IPS-NIHi11 (cell line): ENCODE data around the gene UQCRH.

ENCODE experiments used
- DNase-seq: peaks from one replicate; pipeline ENCODE4 v3.0.0; 2012; ENCODE audit warnings: mixed read lengths, low spot score

UQCRH gene

GRCh38 chr1:46303038-46303871 is at the start of gene UQCRH, which contains the start of gene LRRC41:
Gene UQCRH, plus strand, starts transcription at chr1:46303698. Its CDS starts 69 bp downstream, at chr1:46303767.
Gene LRRC41, minus strand, starts transcription at chr1:46303616. Its CDS starts 294 bp downstream, at chr1:46303322.
- peak; percentile 89 for DNase-seq

DNA sequence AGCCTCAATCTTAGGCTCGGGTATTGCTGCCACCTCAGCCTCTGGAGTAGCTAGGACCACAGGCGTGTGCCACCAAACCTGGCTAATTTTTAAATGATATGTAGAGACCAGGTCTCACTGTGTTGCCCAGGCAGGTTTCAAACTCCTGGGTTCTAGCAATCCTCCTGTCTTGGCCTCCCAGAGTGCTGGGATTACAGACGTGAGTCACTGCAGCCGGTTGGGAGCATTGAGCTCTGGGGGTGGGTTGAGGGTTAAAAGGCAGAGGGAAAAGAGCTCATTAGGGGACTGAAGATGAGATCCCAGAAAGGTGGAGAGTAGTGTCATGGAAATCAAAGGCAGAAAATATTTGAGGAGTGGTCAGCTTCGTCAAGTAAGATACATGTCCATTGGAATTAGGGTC is 48.8 kb upstream of the UQCRH start:
- DNase-seq: no peak

DNA sequence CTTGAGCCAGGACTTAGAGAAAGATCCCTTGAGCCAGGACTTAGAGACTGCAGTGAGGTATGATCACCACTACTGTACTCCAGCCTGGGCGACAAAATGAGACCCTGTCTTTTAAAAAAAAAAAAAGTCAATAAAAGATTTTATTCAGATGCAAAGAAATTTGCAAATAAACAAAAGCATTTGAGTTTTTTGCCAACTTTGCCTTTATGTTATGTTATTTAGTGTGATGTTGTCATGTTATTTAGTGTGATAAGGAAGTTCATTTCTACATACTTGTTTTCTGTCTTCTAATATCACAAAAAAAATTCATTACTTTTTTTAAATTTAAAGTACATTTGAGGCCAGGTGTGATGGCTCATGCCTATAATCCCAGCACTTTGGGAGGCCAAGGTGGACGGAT is 47.0 kb upstream of the UQCRH start:
- DNase-seq: no peak

DNA sequence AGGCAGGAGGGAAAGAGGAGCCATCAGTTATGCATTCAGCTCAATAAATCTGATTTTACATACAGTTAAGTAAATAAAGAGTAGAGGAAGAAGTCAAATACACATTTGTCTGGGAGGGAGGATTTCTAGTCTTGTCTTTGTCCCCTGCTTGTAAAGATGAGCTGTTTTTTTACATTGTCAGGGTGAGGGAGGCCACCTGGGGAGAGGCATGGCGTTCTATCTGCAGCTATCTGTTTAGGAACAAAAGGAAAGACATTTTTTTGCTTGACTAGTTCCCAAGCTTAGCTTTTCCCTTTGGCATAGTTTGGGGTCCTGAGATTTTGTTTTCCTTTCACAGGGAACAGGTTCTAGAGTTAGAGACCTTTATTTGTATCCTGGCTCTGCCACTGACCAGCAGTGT is 41.0 kb upstream of the UQCRH start:
- DNase-seq: no peak

DNA sequence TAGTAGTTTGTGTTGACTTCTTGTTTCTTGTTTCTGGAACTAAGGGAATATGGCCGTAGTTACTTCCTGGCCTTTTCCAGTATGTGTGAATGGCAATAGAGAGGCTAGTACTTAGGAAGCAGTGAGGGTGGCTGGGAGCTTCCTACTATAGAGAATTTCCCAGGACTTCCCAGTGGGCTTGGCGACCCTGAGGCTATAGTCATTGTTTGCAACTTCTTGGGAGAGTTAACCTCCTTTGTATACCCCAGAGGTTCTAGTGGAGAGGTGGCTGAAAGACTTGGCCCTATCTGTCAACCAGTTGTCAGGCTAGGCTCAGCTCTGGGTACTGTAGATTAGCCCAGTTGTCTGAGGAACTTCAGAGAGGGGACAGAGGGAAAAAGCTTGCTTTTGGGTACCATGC is 40.4 kb upstream of the UQCRH start:
- DNase-seq: no peak

GRCh38 chr1:46268578-46268977 is 34.9 kb upstream of the UQCRH start:
- no peak for DNase-seq

DNA sequence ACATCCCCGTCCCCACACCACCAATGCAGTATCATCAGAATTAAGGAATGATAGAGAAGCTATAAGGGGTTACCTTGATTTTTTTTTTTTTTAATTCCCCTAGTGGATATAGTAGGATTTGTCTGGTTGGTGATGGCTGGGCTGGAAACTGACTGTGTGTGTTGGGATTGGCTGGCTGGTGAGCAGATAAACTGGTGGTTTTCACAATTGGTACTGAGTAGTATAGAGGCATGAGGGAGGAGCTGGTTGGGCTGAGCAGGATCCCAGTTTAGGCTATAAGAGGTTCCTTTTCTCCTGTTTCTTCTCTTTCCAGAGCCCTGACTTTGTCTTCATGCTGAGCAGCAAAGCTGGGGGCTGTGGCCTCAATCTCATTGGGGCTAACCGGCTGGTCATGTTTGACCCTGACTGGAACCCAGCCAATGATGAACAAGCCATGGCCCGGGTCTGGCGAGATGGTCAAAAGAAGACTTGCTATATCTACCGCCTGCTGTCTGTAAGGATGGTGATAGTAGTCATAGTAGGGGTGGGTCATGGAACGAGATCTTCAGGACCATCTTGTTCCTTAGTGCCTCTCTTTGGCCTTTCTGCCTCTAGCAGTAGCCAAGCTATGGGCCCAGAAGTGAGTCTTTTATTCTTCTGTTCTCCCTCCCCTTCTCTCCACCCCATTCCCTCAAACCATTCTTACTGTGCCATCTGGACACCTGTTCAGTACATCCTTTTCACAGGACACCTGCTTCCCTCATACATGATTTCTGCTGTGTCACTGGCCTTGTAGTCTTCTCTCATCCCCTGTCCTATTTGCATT is 29.1 kb upstream of the UQCRH start:
- DNase-seq: no peak

DNA sequence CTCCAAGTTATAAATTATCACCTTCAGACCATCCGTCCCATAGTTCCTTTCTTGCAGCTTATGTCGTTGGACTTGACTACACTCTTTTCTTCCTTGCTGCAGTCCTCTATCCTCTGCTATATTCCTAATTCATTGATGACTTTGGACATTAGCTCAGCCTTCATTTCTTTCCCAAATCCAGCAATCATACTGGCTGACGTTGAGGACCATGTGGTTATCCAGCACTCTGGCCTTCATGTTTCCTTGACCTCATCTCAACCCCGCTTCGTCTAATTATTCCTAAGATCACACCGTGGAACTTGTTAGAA is 28.5 kb upstream of the UQCRH start:
- DNase-seq: no peak

DNA sequence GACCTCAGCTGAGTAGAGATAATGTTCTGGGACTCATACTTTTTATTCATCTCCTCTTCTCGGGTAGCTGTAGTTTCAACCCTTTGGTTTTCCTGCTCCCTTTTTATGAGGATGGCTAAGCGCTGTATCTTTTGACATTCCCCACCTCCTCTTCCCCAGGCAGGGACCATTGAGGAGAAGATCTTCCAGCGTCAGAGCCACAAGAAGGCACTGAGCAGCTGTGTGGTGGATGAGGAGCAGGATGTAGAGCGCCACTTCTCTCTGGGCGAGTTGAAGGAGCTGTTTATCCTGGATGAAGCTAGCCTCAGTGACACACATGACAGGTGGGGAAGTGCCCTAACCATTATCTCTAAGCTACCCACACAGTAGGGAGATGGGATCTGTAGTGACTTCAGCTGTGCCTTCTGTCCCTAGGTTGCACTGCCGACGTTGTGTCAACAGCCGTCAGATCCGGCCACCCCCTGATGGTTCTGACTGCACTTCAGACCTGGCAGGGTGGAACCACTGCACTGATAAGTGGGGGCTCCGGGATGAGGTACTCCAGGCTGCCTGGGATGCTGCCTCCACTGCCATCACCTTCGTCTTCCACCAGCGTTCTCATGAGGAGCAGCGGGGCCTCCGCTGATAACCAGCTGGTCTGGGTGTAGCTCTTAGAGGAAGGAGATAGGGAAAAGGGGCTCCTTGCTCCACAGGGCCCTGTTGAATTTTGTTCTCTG is 25.7 kb upstream of the UQCRH start:
- no peak for DNase-seq

GRCh38 chr1:46278807-46279206 is 24.7 kb upstream of the UQCRH start:
- no peak for DNase-seq

- DNase-seq: no peak
Measured at GRCh38 chr1:46280092-46280491, 23.4 kb upstream of the UQCRH start.

- no peak for DNase-seq
Measured at GRCh38 chr1:46281021-46281420, 22.5 kb upstream of the UQCRH start.

GRCh38 chr1:46284058-46284457 is 19.4 kb upstream of the UQCRH start:
- DNase-seq: no peak

DNA sequence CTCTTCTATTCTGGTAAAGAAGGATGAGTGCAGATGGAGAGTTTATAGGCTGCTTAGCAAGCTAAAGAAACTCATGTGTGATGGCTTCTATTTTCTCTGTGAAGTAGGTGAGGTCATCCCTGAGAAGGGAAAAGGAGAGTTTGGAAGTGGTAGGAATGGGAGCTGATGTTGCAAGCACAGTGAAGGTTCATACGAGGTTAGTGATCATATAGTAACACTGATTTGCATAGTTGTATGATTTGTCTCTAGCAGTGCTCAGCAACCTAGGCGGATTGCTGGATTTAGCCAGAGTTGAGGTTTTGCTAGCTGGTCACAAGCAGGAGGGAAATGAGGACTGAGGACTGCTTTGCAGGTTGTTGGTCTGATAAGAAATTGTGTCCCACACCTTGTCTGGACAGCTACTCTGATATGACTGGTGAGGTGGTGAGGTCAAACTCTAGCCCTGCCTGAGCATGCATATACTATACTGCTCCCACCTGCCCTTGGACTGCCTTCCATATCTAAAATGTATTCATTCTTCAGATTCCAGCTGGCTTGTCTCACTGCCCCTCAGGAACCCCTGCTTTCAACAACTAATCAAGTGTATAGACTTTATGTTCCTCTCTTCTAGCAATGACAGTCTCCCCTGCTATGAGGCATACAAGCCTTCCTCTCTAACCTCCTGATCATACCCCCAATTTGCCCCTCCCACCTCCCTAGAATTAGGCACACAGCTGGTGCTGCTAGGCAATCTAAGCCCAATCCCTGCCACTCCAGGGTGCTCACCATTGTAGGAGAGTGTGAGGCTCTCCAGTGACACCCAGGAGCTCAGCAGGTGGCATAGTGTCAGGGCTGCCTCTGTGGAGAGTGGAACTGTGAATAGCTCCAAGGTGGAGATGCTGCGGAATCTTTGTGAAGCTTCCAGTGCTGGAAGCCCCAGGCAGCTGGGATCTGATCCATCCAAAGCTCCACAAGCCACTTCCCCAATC is 18.6 kb upstream of the UQCRH start:
- no peak for DNase-seq

GRCh38 chr1:46285730-46286477 is 17.6 kb upstream of the UQCRH start:
- no peak for DNase-seq

DNA sequence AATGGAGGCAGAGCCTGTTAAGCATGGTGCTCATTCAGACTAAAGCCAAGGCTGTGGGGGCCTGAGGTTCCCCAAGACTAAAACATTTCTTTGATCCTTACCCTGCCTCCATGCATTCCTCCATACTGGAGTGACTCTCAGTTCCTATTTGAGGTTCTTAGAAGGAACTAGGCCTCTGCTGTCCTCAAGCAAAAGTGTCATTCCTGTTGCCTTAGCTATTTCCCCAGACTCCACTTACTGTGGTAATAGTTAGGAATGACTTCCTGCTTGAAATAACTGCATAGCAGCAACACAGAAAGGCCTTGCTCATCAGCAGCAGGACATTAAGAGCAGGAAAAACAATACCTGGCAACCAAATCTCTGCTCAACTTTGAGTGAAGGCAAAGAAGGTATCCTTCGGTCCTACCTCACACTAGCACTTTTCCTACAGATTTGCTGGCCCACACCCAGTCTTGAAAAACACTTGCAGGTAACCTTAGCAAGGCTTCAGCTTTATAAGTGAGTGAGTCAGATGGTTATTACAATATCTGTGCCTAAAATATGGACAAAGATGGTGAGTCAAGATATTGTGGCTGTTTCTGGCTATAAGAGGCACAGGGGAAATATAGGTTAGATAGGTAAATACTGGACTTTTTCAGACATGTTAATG is 14.9 kb upstream of the UQCRH start:
- DNase-seq: no peak

GRCh38 chr1:46289134-46289494 is 14.4 kb upstream of the UQCRH start:
- DNase-seq: no peak

GRCh38 chr1:46289976-46290375 is 13.5 kb upstream of the UQCRH start:
- no peak for DNase-seq

DNA sequence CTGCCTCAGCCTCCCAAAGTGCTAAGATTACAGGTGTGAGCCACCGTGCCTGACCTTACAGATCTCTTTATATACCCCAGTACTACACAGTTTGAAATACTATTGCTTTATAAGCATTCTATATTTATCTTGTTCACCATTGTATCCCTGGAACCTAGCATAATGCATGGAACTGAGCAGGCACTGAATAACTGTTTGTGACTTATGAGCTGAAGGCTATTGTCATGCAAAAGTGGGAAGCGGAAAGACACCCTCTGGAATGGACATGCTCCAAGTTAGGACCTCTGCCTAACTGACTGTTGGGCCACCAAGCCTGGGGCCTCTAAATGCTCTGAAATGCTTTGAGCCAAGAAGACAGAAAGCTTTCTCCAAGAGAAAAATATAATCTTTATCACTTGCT is 8.2 kb upstream of the UQCRH start:
- no peak for DNase-seq

- DNase-seq: no peak
Measured at GRCh38 chr1:46298387-46298786, 5.1 kb upstream of the UQCRH start.
